GM18951 (cell line): ENCODE data around the gene CDC42SE2.
"Not testable (repeated sequence)": the region's sequence is repeated elsewhere in the genome, so short reads cannot be mapped to it uniquely, and the experiment has no call there.

Experiments
- POLR2A ChIP-seq: IDR thresholded peaks from 4 replicates; pipeline ENCODE4 v1.6.1; 2011; ENCODE audit warnings: mild to moderate bottlenecking; ENCODE audit not compliant: insufficient read length, insufficient read depth; ENCODE audit errors: extremely low read depth
- in situ Hi-C: fragments of 300-500 bp; cut with MboI; formaldehyde crosslinking; loops from one replicate; pipeline ENCODE4 v1.12.0; 2022; ENCODE audit warnings: low sequenced_read_pairs, mixed read lengths, inconsistent platforms; ENCODE audit not compliant: unreplicated experiment

Gene CDC42SE2

DNA sequence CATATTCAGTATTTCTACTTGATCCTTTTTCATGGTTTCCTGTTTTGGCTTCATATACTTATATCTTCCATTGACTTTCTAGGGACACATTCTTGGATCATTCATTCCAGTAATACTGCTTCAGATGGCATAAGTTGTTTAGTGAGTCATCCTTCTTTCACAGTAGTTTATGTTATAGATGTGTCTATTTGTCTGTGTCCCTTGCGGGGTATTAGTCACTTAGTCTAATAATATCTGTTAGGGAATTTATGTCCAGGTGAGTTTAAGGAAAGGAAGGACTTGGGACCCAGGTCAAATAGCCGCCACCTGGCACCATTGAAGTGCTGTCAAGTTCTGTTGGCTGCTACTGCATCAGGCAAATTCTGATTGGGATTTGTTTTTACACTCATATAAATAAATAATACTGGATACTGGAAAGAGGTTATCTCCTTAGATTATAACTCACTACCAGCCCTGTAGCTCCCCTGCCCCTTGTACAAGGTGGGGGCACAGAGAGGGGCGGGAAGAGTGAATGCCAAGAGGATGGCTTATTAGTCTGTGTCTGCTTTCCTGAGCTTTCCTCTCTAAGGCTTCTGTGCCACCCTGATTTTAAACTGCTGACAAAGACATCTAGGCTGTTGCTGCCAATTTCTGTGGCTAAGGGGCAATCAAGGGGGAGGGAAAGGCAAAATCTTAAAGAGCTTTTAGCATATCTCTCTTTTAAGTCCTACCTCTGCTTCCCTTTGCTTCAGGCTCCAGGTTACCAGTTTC lies 64.9 kb downstream of the CDC42SE2 start:
- in situ Hi-C loops = no loop called here
- no peak for TF ChIP-seq POLR2A

- TF ChIP-seq POLR2A = no peak
- in situ Hi-C loops = no loop called here
Observed at GRCh38 chr5:131329286-131329560, 65.4 kb downstream of the CDC42SE2 start.

DNA sequence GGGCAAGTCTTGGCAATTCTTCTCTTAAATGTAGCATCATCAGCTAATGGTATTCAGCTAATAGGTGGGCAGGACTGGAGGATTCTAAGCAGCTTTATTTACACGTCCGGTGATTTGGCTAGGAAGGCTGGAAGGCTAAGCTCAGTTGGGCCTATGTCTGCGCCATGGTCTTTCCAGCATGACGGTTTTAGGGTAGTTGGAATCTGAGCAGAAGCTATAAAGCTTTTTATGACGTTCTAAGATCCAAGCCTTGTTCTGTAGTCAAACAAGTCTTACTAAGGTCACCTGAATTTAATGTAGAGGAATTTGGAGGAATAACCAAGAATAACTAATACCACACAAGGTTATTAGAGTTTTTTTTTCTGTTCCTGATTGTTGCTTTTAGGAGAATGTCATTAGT lies 66.2 kb downstream of the CDC42SE2 start:
- in situ Hi-C loops = no loop called here
- TF ChIP-seq POLR2A = no peak

DNA sequence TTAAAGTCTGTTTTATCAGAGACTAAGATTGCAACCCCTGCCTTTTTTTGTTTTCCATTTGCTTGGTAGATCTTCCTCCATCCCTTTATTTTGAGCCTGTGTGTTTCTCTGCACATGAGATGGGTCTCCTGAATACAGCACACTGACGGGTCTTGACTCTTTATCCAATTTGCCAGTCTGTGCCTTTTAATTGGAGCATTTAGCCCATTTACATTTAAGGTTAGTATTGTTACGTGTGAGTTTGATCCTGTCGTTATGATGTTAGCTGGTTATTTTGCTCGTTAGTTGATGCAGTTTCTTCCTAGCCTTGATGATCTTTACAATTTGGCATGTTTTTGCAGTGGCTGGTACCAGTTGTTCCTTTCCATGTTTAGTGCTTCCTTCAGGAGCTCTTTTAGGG lies 71.9 kb downstream of the CDC42SE2 start:
- in situ Hi-C loops = not testable (repeated sequence)

- in situ Hi-C loops = not testable (repeated sequence)
Observed at GRCh38 chr5:131336801-131337200, 72.9 kb downstream of the CDC42SE2 start.

DNA sequence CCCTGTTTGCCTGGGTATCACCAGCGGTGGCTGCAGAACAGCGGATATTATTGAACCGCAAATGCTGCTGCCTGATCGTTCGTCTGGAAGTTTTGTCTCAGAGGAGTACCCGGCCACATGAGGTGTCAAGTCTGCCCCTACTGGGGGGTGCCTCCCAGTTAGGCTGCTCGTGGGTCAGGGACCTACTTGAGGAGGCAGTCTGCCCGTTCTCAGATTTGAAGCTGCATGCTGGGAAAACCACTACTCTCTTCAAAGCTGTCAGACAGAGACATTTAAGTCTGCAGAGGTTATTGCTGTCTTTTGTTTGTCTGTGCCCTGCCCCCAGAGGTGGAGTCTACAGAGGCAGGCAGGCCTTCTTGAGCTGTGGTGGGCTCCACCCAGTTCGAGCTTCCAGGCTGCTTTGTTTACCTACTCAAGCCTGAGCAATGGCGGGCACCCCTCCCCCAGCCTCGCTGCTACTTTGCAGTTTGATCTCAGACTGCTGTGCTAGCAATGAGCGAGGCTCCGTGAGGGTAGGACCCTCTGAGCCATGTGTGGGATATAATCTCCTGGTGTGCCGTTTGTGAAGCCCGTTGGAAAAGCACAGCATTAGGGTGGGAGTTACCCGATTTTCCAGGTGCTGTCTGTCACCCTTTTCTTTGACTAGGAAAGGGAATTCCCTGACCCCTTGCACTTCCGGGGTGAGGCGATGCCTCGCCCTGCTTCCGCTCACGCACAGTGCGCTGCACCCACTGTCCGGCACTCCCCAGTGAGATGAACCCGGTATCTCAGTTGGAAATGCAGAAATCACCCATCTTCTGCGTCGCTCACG lies 73.6 kb downstream of the CDC42SE2 start:
- in situ Hi-C loops = not testable (repeated sequence)

DNA sequence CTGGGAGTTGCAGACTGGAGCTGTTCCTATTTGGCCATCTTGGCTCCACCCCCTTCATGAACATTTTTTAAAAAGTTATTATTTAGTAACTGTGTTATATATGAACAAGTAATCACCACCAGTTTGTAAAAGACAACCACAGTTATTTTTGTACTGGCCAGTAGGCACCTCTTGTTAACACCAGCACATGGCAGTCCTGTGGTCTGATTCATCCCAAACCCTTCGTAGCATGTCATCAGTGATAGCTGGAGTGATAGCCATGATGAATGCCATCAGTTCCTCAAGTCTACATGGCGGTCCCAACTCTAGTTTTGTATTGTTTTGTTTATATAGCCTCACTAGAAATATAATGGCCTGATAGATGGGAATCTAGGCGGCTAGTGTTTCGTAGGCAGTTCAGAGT lies 74.2 kb downstream of the CDC42SE2 start:
- in situ Hi-C loops = no loop called here
- TF ChIP-seq POLR2A = no peak

DNA sequence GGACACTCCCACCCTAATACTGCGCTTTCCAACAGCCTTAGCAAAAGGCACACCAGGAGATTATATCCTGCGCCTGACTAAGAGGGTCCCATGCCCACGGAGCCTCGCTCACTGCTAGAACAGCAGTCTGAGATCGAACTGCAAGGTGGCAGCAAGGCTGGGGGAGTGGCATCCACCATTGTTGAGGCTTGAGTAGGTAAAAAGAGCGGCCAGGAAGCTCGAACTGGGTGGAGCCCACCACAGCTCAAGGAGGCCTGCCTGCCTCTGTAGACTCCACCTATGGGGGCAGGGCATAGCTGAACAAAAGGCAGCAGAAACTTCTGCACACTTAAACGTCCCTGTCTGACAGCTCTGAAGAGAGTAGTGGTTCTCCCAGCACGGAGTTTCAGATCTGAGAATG lies 80.4 kb downstream of the CDC42SE2 start:
- in situ Hi-C loops = not testable (repeated sequence)

DNA sequence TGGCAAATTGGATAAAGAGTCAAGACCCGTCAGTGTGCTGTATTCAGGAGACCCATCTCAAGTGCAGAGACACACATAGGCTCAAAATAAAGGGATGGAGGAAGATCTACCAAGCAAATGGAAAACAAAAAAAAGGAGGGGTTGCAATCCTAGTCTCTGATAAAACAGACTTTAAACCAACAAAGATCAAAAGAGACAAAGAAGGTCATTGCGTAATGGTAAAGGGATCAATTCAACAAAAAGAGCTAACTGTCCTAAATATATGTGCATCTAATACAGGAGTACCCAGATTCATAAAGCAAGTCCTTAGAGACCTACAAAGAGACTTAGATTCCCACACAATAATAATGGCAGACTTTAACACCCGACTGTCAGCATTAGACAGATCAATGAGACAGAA lies 82.4 kb downstream of the CDC42SE2 start:
- in situ Hi-C loops = not testable (repeated sequence)

GRCh38 chr5:131353991-131354390 lies 90.1 kb downstream of the CDC42SE2 start:
- in situ Hi-C loops = no loop called here

GRCh38 chr5:131355971-131356528 lies 92.2 kb downstream of the CDC42SE2 start:
- in situ Hi-C loops = no loop called here
- no peak for TF ChIP-seq POLR2A

More at GRCh38 chr5:131353991-131354390, 90.1 kb downstream of the CDC42SE2 start:
- TF ChIP-seq POLR2A = no peak

GRCh38 chr5:131356619-131357018 lies 92.8 kb downstream of the CDC42SE2 start:
- TF ChIP-seq POLR2A = no peak
- in situ Hi-C loops = no loop called here

GRCh38 chr5:131357739-131358561 lies 94.1 kb downstream of the CDC42SE2 start:
- in situ Hi-C loops = no loop called here

More at GRCh38 chr5:131357739-131358561, 94.1 kb downstream of the CDC42SE2 start:
- TF ChIP-seq POLR2A = no peak
